Measurements from ENCODE around the gene SUGCT. TPM values are rescaled to one million over a fixed set of nuclear protein-coding genes. Genes with fewer than 3 reads are reported as not detected.

SUGCT gene
- total RNA-seq, 2 experiments from 2014 or later: 0.21 to 0.61 TPM

GRCh38 chr7:40310258-40310657 lies 175.5 kb downstream of the SUGCT start:
- Mint-ChIP-seq H3K4me1 (peaks cover 10% of the 10 kb centered on the region), H3K9me3 (ENCODE audit: low read depth) (no peaks in the 10 kb centered on the region), H3K27me3 (peaks cover 2% of the 10 kb centered on the region), H3K27ac (no peak overlapping the region), H3K36me3 (peaks cover 1% of the 10 kb centered on the region), H3K4me3 (no peak overlapping the region)
- ATAC-seq (no peak), DNase-seq (no peak)
- CTCF ChIA-PET: no interaction called here

- H3K9me3 Mint-ChIP-seq (ENCODE audit: low read depth): no peaks in the 10 kb centered on the region
- ATAC-seq: peak; percentile 87
These were observed 176.5 kb downstream of the SUGCT start for GRCh38 chr7:40311307-40311706.

GRCh38 chr7:40315277-40315676 lies 180.5 kb downstream of the SUGCT start:
- CTCF ChIA-PET: no interaction called here
- H3K4me3 Mint-ChIP-seq: no peak overlapping the region
- DNase-seq: no peak
- H3K27me3 Mint-ChIP-seq: no peaks in the 10 kb centered on the region
- H3K36me3 Mint-ChIP-seq: peaks cover 1% of the 10 kb centered on the region
- peaks cover 10% of the 10 kb centered on the region for H3K4me1 Mint-ChIP-seq
- no peak overlapping the region for H3K27ac Mint-ChIP-seq
- no peak for ATAC-seq
- H3K9me3 Mint-ChIP-seq (ENCODE audit: low read depth): no peaks in the 10 kb centered on the region

More at GRCh38 chr7:40311307-40311706, 176.5 kb downstream of the SUGCT start:
- CTCF ChIA-PET: interaction anchor here (0.8 kb wide), 1 partner anchor 79 kb away, joined by 3 read pairs; no protein-coding TSS in a partner anchor
- H3K27me3 Mint-ChIP-seq: peaks cover 2% of the 10 kb centered on the region
- peaks cover 1% of the 10 kb centered on the region for H3K36me3 Mint-ChIP-seq
- peak overlapping the region; percentile 32 for H3K27ac Mint-ChIP-seq
- no peak for DNase-seq
- peaks cover 10% of the 10 kb centered on the region for H3K4me1 Mint-ChIP-seq
- peak overlapping the region; percentile 38 for H3K4me3 Mint-ChIP-seq

- no peak overlapping the region for H3K4me3 Mint-ChIP-seq
- no peaks in the 10 kb centered on the region for H3K9me3 Mint-ChIP-seq (ENCODE audit: low read depth)
- CTCF ChIA-PET: no interaction called here
- H3K36me3 Mint-ChIP-seq: peaks cover 1% of the 10 kb centered on the region
- peaks cover 4% of the 10 kb centered on the region for H3K4me1 Mint-ChIP-seq
- no peaks in the 10 kb centered on the region for H3K27me3 Mint-ChIP-seq
- ATAC-seq (no peak), DNase-seq (no peak)
- no peak overlapping the region for H3K27ac Mint-ChIP-seq
These were observed 181.4 kb downstream of the SUGCT start for GRCh38 chr7:40316176-40316575.

GRCh38 chr7:40324914-40325313 lies 190.1 kb downstream of the SUGCT start:
- DNase-seq (no peak), ATAC-seq (no peak)
- no peaks in the 10 kb centered on the region for H3K27me3 Mint-ChIP-seq
- no peak overlapping the region for H3K4me3 Mint-ChIP-seq
- H3K27ac Mint-ChIP-seq: no peak overlapping the region
- no peaks in the 10 kb centered on the region for H3K36me3 Mint-ChIP-seq
- no peaks in the 10 kb centered on the region for H3K4me1 Mint-ChIP-seq
- CTCF ChIA-PET: no interaction called here
- H3K9me3 Mint-ChIP-seq (ENCODE audit: low read depth): no peaks in the 10 kb centered on the region

- ATAC-seq: no peak
- CTCF ChIA-PET: no interaction called here
These were observed 192.3 kb downstream of the SUGCT start for GRCh38 chr7:40327113-40327512.

GRCh38 chr7:40327873-40328272 lies 193.1 kb downstream of the SUGCT start:
- ATAC-seq (no peak), DNase-seq (no peak)
- Mint-ChIP-seq H3K27ac (no peak overlapping the region), H3K27me3 (no peaks in the 10 kb centered on the region), H3K9me3 (ENCODE audit: low read depth) (no peaks in the 10 kb centered on the region), H3K4me3 (no peak overlapping the region), H3K4me1 (no peaks in the 10 kb centered on the region), H3K36me3 (no peaks in the 10 kb centered on the region)
- CTCF ChIA-PET: no interaction called here

More at GRCh38 chr7:40327113-40327512, 192.3 kb downstream of the SUGCT start:
- Mint-ChIP-seq H3K27ac (no peak overlapping the region), H3K27me3 (no peaks in the 10 kb centered on the region), H3K9me3 (ENCODE audit: low read depth) (no peaks in the 10 kb centered on the region), H3K4me1 (no peaks in the 10 kb centered on the region), H3K4me3 (no peak overlapping the region), H3K36me3 (no peaks in the 10 kb centered on the region)
- DNase-seq: no peak

GRCh38 chr7:40329601-40330153 lies 194.9 kb downstream of the SUGCT start:
- no peaks in the 10 kb centered on the region for H3K4me1 Mint-ChIP-seq
- DNase-seq (no peak), ATAC-seq (no peak)
- H3K27ac Mint-ChIP-seq: no peak overlapping the region
- H3K36me3 Mint-ChIP-seq: no peaks in the 10 kb centered on the region
- no peak overlapping the region for H3K4me3 Mint-ChIP-seq
- CTCF ChIA-PET: no interaction called here
- no peaks in the 10 kb centered on the region for H3K9me3 Mint-ChIP-seq (ENCODE audit: low read depth)
- H3K27me3 Mint-ChIP-seq: no peaks in the 10 kb centered on the region

GRCh38 chr7:40330408-40330807 lies 195.6 kb downstream of the SUGCT start:
- ATAC-seq (no peak), DNase-seq (no peak)
- no peaks in the 10 kb centered on the region for H3K4me1 Mint-ChIP-seq
- no peak overlapping the region for H3K27ac Mint-ChIP-seq
- no peaks in the 10 kb centered on the region for H3K27me3 Mint-ChIP-seq
- no peak overlapping the region for H3K4me3 Mint-ChIP-seq
- CTCF ChIA-PET: no interaction called here
- H3K36me3 Mint-ChIP-seq: no peaks in the 10 kb centered on the region
- H3K9me3 Mint-ChIP-seq (ENCODE audit: low read depth): no peaks in the 10 kb centered on the region

- no peaks in the 10 kb centered on the region for H3K27me3 Mint-ChIP-seq
- no peaks in the 10 kb centered on the region for H3K4me1 Mint-ChIP-seq
- no peak overlapping the region for H3K4me3 Mint-ChIP-seq
- H3K27ac Mint-ChIP-seq: no peak overlapping the region
- CTCF ChIA-PET: interaction anchor here (1.2 kb wide), 1 partner anchor 269 kb away, joined by 3 read pairs; no protein-coding TSS in a partner anchor
- H3K9me3 Mint-ChIP-seq (ENCODE audit: low read depth): no peaks in the 10 kb centered on the region
- H3K36me3 Mint-ChIP-seq: no peaks in the 10 kb centered on the region
- DNase-seq (no peak), ATAC-seq (no peak)
These were observed 197.1 kb downstream of the SUGCT start for GRCh38 chr7:40331915-40332314.

GRCh38 chr7:40332516-40332915 lies 197.7 kb downstream of the SUGCT start:
- Mint-ChIP-seq H3K4me1 (no peaks in the 10 kb centered on the region), H3K36me3 (no peaks in the 10 kb centered on the region), H3K27me3 (no peaks in the 10 kb centered on the region)

GRCh38 chr7:40341836-40342235 lies 207.0 kb downstream of the SUGCT start:
- no peaks in the 10 kb centered on the region for H3K27me3 Mint-ChIP-seq
- CTCF ChIA-PET: no interaction called here
- H3K9me3 Mint-ChIP-seq (ENCODE audit: low read depth): no peaks in the 10 kb centered on the region
- H3K4me1 Mint-ChIP-seq: no peaks in the 10 kb centered on the region
- H3K36me3 Mint-ChIP-seq: no peaks in the 10 kb centered on the region
- no peak for ATAC-seq
- no peak overlapping the region for H3K4me3 Mint-ChIP-seq
- DNase-seq: no peak
- no peak overlapping the region for H3K27ac Mint-ChIP-seq

More at GRCh38 chr7:40332516-40332915, 197.7 kb downstream of the SUGCT start:
- CTCF ChIA-PET: interaction anchor here (1.2 kb wide), 1 partner anchor 268 kb away, joined by 3 read pairs; no protein-coding TSS in a partner anchor
- DNase-seq: no peak
- H3K4me3 Mint-ChIP-seq: no peak overlapping the region
- ATAC-seq: no peak
- H3K9me3 Mint-ChIP-seq (ENCODE audit: low read depth): no peaks in the 10 kb centered on the region
- H3K27ac Mint-ChIP-seq: no peak overlapping the region

GRCh38 chr7:40346554-40346953 lies 211.7 kb downstream of the SUGCT start:
- DNase-seq: no peak
- no peak overlapping the region for H3K27ac Mint-ChIP-seq

GRCh38 chr7:40348126-40348728 lies 213.4 kb downstream of the SUGCT start:
- Mint-ChIP-seq H3K27me3 (no peaks in the 10 kb centered on the region), H3K4me1 (no peaks in the 10 kb centered on the region), H3K4me3 (no peak overlapping the region), H3K9me3 (ENCODE audit: low read depth) (no peaks in the 10 kb centered on the region), H3K36me3 (no peaks in the 10 kb centered on the region), H3K27ac (no peak overlapping the region)
- CTCF ChIA-PET: no interaction called here
- DNase-seq (no peak), ATAC-seq (no peak)

More at GRCh38 chr7:40346554-40346953, 211.7 kb downstream of the SUGCT start:
- Mint-ChIP-seq H3K27me3 (no peaks in the 10 kb centered on the region), H3K4me1 (no peaks in the 10 kb centered on the region), H3K36me3 (no peaks in the 10 kb centered on the region), H3K4me3 (no peak overlapping the region), H3K9me3 (ENCODE audit: low read depth) (no peaks in the 10 kb centered on the region)
- ATAC-seq: no peak
- CTCF ChIA-PET: no interaction called here
